Activated CD8-positive, alpha-beta memory T cell treated with anti-CD3 and anti-CD28 coated beads for 36 hours (primary cell): Measurements from ENCODE around the gene PITPNM1. TPM values are rescaled to one million over a fixed set of nuclear protein-coding genes. Genes with fewer than 3 reads are reported as not detected.
"Not testable (repeated sequence)": the region's sequence is repeated elsewhere in the genome, so short reads cannot be mapped to it uniquely, and the experiment has no call there.

Source experiments
- CTCF ChIA-PET: fragments of 350-600 bp; sonication (Branson Sonifier 250); formaldehyde crosslinking; loops from one replicate; lab custom pipeline; 2021; ENCODE audit warnings: antibody characterized with exemption; lab: Charles Lee
- POLR2A ChIA-PET: fragments of 350-600 bp; sonication (Branson Sonifier 250); formaldehyde crosslinking; loops from one replicate; lab custom pipeline; 2021; ENCODE audit warnings: antibody characterized with exemption; lab: Charles Lee
- total RNA-seq, 2 experiments: library from RNA; stranded (reverse); gene quantifications; one replicate each; pipeline ENCODE4 v1.2.3, GENCODE V29; 2021

The PITPNM1 gene
- total RNA-seq, 2 experiments from 2014 or later = 102 to 104 TPM

GRCh38 chr11:67525275-67525976 is 20.3 kb upstream of the PITPNM1 start:
- POLR2A ChIA-PET = no interaction called here
- CTCF ChIA-PET = interaction anchor here (0.7 kb wide), 1 partner anchor 58 kb away, joined by 3 read pairs; no protein-coding TSS in a partner anchor

GRCh38 chr11:67524480-67524808 is 19.3 kb upstream of the PITPNM1 start:
- POLR2A ChIA-PET = no interaction called here
- CTCF ChIA-PET = no interaction called here

- ChIA-PET POLR2A (no interaction called here), CTCF (no interaction called here)
These were observed 18.7 kb upstream of the PITPNM1 start for GRCh38 chr11:67523556-67524479.

DNA sequence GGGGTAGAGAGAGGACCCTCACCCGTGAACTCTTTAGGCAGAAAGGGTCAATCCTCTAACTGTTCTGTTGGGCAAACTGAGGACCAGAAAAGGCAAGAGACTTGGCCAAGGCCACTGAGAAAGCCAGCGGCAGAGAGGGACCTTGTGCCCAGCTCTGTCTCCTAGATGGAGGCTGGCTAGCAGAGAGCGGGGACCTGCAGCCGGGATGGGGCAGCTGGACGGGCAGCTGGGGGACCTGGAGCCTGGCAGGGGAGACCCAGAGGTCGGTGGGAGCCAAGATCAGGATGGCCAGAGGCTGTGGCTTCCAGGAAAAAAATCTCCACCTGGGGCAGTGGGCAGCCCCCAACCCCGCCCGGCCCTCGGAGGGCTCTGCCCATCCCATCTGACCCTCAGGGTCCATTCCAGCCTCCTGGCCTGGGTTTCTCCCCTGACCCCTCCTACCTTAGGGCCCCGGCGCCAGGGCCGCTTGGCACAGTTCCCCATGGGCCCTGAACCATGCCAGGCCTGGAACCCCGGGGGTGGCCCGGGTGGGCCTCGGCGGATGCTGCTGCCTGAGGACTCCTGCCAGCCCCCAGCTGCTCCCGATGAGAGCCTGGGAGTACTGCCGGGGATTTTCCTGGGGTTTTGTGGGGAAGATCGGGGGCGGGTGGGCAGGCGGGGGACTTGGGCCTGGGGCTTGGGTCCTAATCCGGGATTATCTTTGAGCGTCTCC is 17.8 kb upstream of the PITPNM1 start, which contains the start of gene CABP2:
TSS of gene CABP2 (minus strand) at position 603 of the 712 bp plus-strand sequence. CDS start at position 483, 120 bp downstream.
- POLR2A ChIA-PET = no interaction called here

GRCh38 chr11:67522338-67522737 is 17.2 kb upstream of the PITPNM1 start:
- CTCF ChIA-PET = no interaction called here
- POLR2A ChIA-PET = no interaction called here

More for the DNA sequence above, 17.8 kb upstream of the PITPNM1 start, which contains the start of gene CABP2:
- CTCF ChIA-PET = no interaction called here

DNA sequence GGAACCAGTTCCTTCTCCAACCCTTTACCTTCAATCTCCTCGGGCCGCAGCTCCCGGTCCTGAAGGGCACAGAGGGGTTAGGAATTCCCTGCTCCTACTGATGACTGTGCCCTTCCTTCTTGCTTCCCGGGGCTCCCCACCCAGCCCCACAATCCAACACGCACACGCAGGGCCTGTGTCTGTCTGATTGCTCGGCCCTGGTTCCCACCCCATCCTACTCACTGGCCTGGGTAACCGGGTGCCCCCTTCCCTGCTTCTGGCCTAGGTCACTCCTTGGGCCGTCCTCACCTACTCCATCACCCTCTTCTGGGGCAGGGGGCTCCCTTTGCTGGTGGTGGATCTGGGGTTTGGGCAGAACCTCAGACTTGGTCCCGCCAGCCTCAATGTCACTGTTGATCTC is 16.8 kb upstream of the PITPNM1 start:
- CTCF ChIA-PET = no interaction called here

DNA sequence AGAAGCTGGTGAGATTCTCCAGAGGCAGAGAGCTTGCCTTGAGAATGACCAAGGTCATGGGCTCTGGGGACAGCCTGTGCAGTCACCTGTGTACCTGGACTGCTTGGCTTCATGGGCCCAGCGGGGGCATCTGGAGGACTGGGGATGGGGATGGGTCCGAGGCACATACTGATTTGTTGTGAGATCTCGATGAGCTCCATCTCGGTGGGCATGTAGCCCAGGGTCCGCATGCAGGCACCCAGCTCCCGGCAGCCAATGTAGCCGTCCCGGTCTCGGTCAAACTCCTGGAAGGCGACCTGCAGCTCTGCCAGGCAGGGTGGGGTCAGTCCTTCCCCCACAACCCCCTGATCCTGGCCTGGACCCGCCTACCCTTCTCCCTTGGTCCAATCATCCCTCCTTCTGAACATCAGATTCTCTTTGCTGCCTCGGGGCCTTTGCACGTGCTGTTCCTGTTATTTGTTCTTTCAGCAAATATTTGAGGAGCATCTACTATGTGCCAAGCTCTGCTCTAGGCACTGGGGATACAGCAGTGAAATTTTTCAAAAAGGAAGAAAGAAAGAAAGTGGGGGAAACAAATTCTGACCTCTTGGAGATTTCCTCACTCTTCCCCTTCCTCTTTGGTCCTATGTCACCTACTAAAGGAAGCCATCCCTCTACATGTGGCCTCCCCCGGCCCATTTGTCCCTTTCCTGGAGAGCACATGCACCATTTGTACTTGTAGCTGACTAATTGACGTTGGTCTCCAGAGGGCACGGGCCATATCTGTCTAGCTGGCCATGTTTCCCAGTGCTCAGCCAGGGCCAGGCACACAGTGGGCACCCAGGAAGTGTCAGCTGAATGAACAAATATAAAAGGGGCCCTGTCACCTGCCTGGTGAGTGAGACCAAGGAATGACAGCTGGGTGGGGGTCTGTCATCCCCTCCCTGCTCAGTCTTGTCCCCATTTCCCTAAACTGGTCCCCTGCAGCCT is 16.0 kb upstream of the PITPNM1 start:
- POLR2A ChIA-PET = no interaction called here
- CTCF ChIA-PET = interaction anchor here (0.6 kb wide), 1 partner anchor 138 kb away, joined by 3 read pairs; no protein-coding TSS in a partner anchor

More for the DNA sequence above, 16.8 kb upstream of the PITPNM1 start:
- POLR2A ChIA-PET = no interaction called here

GRCh38 chr11:67519726-67520125 is 14.6 kb upstream of the PITPNM1 start:
- CTCF ChIA-PET = no interaction called here
- POLR2A ChIA-PET = no interaction called here

DNA sequence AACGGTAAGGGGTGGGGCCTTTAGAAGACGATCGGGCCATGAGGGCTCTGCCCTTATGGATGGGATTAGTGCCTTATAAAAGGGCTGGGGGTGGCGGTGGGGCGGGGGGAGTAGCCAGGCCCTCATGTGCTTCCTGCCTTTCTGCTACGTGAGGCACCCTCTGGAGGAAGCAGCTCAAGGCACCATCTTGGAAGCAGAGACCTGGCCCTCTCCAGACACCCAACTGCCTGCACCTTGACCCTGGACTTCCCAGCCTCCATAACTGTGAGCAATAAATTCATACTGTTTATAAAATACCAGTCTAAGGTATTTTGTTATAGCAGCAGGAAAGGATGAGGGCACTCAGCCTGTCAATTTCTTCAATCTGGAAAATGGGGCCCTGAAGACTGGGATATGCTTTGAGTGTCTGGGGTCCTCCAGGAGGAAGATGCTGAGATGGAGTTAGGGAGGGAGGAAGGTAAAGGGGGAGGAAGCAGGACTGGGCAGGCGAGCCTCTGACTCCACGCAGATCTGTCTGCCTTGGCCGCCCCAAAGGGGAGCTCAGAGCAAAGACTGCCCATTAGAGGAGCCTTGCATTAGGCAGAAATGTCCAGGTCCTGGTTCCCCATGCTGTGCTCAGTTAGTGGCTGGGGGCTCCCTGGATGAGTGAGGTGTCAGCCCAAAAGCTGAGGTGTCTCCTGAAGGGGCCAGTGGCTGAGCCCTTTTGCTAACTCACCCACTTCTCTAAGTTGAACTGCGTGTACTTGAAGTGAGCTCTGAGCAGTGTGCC is 12.8 kb upstream of the PITPNM1 start:
- ChIA-PET POLR2A (no interaction called here), CTCF (no interaction called here)

GRCh38 chr11:67516806-67517205 is 11.6 kb upstream of the PITPNM1 start:
- CTCF ChIA-PET = no interaction called here
- POLR2A ChIA-PET = no interaction called here

- ChIA-PET POLR2A (no interaction called here), CTCF (no interaction called here)
These were observed 9.0 kb upstream of the PITPNM1 start for GRCh38 chr11:67514116-67514515.

DNA sequence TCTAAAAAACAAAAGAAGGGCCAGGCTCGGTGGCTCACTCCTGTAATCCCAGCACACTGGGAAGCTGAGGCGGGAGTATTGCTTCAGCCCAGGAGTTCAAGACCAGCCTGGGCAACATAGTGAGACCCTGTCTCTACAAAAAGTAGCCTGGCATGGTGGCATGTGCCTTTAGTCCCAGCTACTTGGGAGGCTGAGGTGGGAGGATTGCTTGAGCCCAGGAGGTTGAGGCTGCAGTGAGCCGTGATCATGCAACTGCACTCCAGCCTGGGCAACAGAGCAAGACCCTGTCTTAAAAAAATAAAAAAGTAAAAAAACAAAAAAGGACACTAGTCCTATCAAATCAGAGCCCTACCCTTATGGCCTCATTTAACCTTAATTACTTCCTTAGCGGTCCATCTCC is 6.4 kb upstream of the PITPNM1 start:
- CTCF ChIA-PET = not testable (repeated sequence)
- POLR2A ChIA-PET = interaction anchor here (0.9 kb wide), 1 partner anchor 137 kb away, joined by 3 read pairs; no protein-coding TSS in a partner anchor

- ChIA-PET POLR2A (no interaction called here), CTCF (no interaction called here)
These were observed 4.8 kb upstream of the PITPNM1 start for GRCh38 chr11:67510023-67510345.

GRCh38 chr11:67508486-67509121 is 3.4 kb upstream of the PITPNM1 start:
- ChIA-PET POLR2A (no interaction called here), CTCF (interaction anchor here (1.0 kb wide), 1 partner anchor 26 kb away, joined by 4 read pairs; the partner anchor contains the start of gene AIP)

DNA sequence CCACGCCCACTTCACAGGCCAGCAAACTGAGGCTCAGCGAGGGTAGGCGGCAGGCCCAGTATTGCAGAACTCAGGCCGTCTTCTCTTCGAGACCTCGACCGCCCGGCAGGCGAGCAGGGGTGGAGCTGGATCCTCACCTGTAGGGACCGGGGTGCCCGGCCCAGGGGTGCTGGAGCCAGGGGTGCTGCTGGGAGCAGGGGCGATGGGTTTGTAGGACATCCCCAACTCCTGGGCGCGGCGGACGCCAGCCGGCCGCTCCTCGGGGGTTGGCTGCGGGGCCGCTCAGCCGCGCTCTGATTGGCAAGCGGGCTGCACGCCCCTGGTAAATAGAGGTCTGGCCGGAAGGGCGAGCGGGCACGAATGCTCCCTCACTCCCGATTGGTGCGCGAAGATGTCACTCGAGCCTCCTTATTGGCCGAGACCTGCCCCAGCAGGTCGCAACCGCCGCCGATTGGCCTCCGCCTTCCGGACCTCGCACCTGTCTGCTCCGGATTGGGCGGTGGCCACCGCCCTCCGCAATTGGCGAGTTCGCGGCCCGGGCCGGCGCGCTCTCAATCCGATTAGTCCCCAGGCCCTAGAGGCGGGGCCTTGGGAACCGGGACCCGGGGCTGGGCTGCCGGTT is 2.8 kb upstream of the PITPNM1 start, which contains the start of gene CDK2AP2:
TSS of gene CDK2AP2 (minus strand) at position 299 of the 622 bp plus-strand sequence. CDS start at position 219, 80 bp downstream.
- CTCF ChIA-PET = interaction anchor here (1.0 to 1.2 kb wide), 2 partner anchors 25 to 104 kb away, joined by 3 to 4 read pairs; partner anchors contain the start of genes AIP and TBC1D10C
- POLR2A ChIA-PET = interaction anchor here (0.6 to 0.9 kb wide), 2 partner anchors 71 to 105 kb away, joined by 3 read pairs; partner anchors contain the start of gene PTPRCAP

GRCh38 chr11:67507242-67507863 is 2.2 kb upstream of the PITPNM1 start:
- ChIA-PET CTCF (interaction anchor here (1.0 to 1.2 kb wide), 2 partner anchors 25 to 103 kb away, joined by 3 to 4 read pairs; partner anchors contain the start of genes AIP and TBC1D10C), POLR2A (interaction anchor here (0.6 to 0.9 kb wide), 2 partner anchors 70 to 105 kb away, joined by 3 read pairs; partner anchors contain the start of gene PTPRCAP)
